K562 (cell line): Measurements from ENCODE around the gene NEU1. TPM values are rescaled to one million over a fixed set of nuclear protein-coding genes. Genes with fewer than 3 reads are reported as not detected.

Experiments used
- FIP1L1 ChIP-seq: fragments of 200-400 bp; formaldehyde crosslinking; IDR thresholded peaks from 2 replicates; pipeline ENCODE4 v1.6.1; 2018; ENCODE audit warnings: mild to moderate bottlenecking, low read depth, low read length; ENCODE audit not compliant: poor library complexity, severe bottlenecking
- FOXJ3 ChIP-seq: sonication (generic); formaldehyde crosslinking; IDR thresholded peaks from 2 replicates; pipeline ENCODE4 v1.4.0; 2020; ENCODE audit warnings: mild to moderate bottlenecking, missing genetic modification reagents
- KAT8 ChIP-seq: fragments of 450-650 bp; IDR thresholded peaks from 2 replicates; pipeline ENCODE4 v1.6.1; 2016; ENCODE audit warnings: low read depth, mild to moderate bottlenecking
- KDM5B ChIP-seq: fragments of 200-600 bp; sonication (generic); IDR thresholded peaks from 2 replicates; pipeline ENCODE4 v1.6.1; 2012; ENCODE audit warnings: low read depth, mild to moderate bottlenecking, moderate library complexity, low read length, control low read depth, inconsistent platforms; ENCODE audit not compliant: insufficient replicate concordance
- KLF13 ChIP-seq: fragments of 450-650 bp; IDR thresholded peaks from 2 replicates; pipeline ENCODE4 v1.6.1; 2016; ENCODE audit warnings: missing genetic modification characterization, low read depth, mild to moderate bottlenecking, missing compliant biosample characterization, moderate library complexity, borderline replicate concordance
- MTA1 ChIP-seq: fragments of 450-650 bp; IDR thresholded peaks from 2 replicates; pipeline ENCODE4 v1.6.1; 2017; ENCODE audit warnings: borderline replicate concordance
- NRF1 ChIP-seq, 2 experiments: fragments of 450-650 bp; IDR thresholded peaks in 1 of 2; conservative IDR thresholded peaks in 1 of 2; 2 replicates each; pipeline ENCODE4 v1.6.1; 2014; ENCODE audit warnings: mild to moderate bottlenecking in 2 of 2
- PHF8 ChIP-seq: fragments of 200-600 bp; sonication (generic); IDR thresholded peaks from 2 replicates; pipeline ENCODE4 v1.6.1; 2012; ENCODE audit warnings: mixed run types, mild to moderate bottlenecking, inconsistent platforms, low read length, moderate library complexity, borderline replicate concordance
- POLR2AphosphoS2 ChIP-seq: IDR thresholded peaks from 2 replicates; pipeline ENCODE4 v1.6.1; 2012; ENCODE audit warnings: low read length, improper control_type of control experiment
- POLR3G ChIP-seq: IDR thresholded peaks from 2 replicates; pipeline ENCODE4 v1.6.1; 2011; ENCODE audit not compliant: insufficient read length, insufficient replicate concordance; ENCODE audit errors: extremely low read depth
- RAD21 ChIP-seq, 2 experiments: fragments of 250-450 bp in 1 of 2; fragments of 450-650 bp in 1 of 2; sonication (Bioruptor Pico) in 1 of 2; formaldehyde crosslinking in 1 of 2; IDR thresholded peaks in 1 of 2; conservative IDR thresholded peaks in 1 of 2; 2 replicates each; pipeline versions ENCODE4 v1.4.0 to v1.8.0; 2020 to 2022; ENCODE audit warnings: mild to moderate bottlenecking in 2 of 2, moderate library complexity in 1 of 2
- RBM15 ChIP-seq: fragments of 200-400 bp; formaldehyde crosslinking; IDR thresholded peaks from 2 replicates; pipeline ENCODE4 v1.6.1; 2018; ENCODE audit warnings: mild to moderate bottlenecking, low read length, moderate library complexity; ENCODE audit not compliant: insufficient read depth
- SLC30A9 ChIP-seq: fragments of 250-450 bp; sonication (Bioruptor Pico); IDR thresholded peaks from 2 replicates; pipeline ENCODE4 v1.8.0; 2022; ENCODE audit warnings: mild to moderate bottlenecking, moderate library complexity
- TARDBP ChIP-seq: fragments of 450-650 bp; IDR thresholded peaks from 2 replicates; pipeline ENCODE4 v1.6.1; 2016
- TCF7 ChIP-seq: sonication (generic); IDR thresholded peaks from 2 replicates; pipeline ENCODE4 v1.6.1; 2016; ENCODE audit warnings: antibody characterized with exemption, borderline replicate concordance
- THRAP3 ChIP-seq: fragments of 450-650 bp; IDR thresholded peaks from 2 replicates; pipeline ENCODE4 v1.6.1; 2016; ENCODE audit warnings: mild to moderate bottlenecking, inconsistent platforms, borderline replicate concordance
- U2AF2 ChIP-seq: fragments of 200-400 bp; formaldehyde crosslinking; optimal IDR thresholded peaks from 2 replicates; pipeline ENCODE3; 2017; ENCODE audit warnings: low read depth, mild to moderate bottlenecking, low read length
- ZFP36 ChIP-seq: fragments of 150-350 bp; IDR thresholded peaks from 2 replicates; pipeline ENCODE4 v1.6.1; 2018; ENCODE audit warnings: low read length, low read depth; ENCODE audit not compliant: partially characterized antibody
- ZKSCAN3 ChIP-seq: fragments of 250-450 bp; sonication (Bioruptor Pico); IDR thresholded peaks from 2 replicates; pipeline ENCODE4 v1.4.0; 2020
- ZNF133 ChIP-seq: fragments of 250-450 bp; sonication (Bioruptor Pico); IDR thresholded peaks from 2 replicates; pipeline ENCODE4 v1.4.0; 2020; ENCODE audit warnings: mild to moderate bottlenecking
- ZNF274 ChIP-seq: IDR thresholded peaks from 2 replicates; pipeline ENCODE4 v1.6.1; 2011; ENCODE audit warnings: low read depth, mild to moderate bottlenecking, low read length, moderate library complexity, borderline replicate concordance
- ZNF384 ChIP-seq: IDR thresholded peaks from 2 replicates; pipeline ENCODE4 v1.6.1; 2012; ENCODE audit warnings: low read depth, low read length, improper control_type of control experiment
- ZNF41 ChIP-seq: fragments of 250-450 bp; sonication (Bioruptor Pico); conservative IDR thresholded peaks from 2 replicates; pipeline ENCODE4 v1.4.0; 2020; ENCODE audit warnings: mild to moderate bottlenecking
- ZNF764 ChIP-seq: fragments of 250-450 bp; sonication (Bioruptor Pico); IDR thresholded peaks from 2 replicates; pipeline ENCODE4 v1.4.0; 2020; ENCODE audit warnings: low read depth, mild to moderate bottlenecking, moderate library complexity
- ZNF77 ChIP-seq: fragments of 250-450 bp; sonication (Bioruptor Pico); IDR thresholded peaks from 2 replicates; pipeline ENCODE4 v1.5.0; 2020
- polyA plus RNA-seq, 8 experiments: library from polyadenylated mRNA; depleted of rRNA in 4 of 8; stranded (reverse) in 5 of 8; unstranded in 3 of 8; fragments of >200 nt; fragmentation: Nextera tagmentation in 2 of 8; fragmentation: Illumina TruSeq in 1 of 8; extraction: Ambion mirVana in 2 of 8; extraction: Trizol in 1 of 8; gene quantifications; 2 replicates each; pipeline versions ENCODE4 v1.2.1 to v1.2.3, GENCODE V29; 2011 to 2014; ENCODE audit warnings: inconsistent platforms in 1 of 8, missing spikeins in 1 of 8
- total RNA-seq, 7 experiments: library from RNA; depleted of rRNA in 6 of 7; stranded (reverse); fragments of >200 nt in 6 of 7; fragmentation: Illumina TruSeq in 2 of 7; extraction: Trizol in 2 of 7; gene quantifications; 2 replicates each; pipeline versions ENCODE4 v1.2.1 to v1.2.3, GENCODE V29; 2011 to 2021; ENCODE audit warnings: low replicate concordance in 1 of 7
- TF ChIP-seq, protein P1 (sequence below): sonication (generic); formaldehyde crosslinking; IDR thresholded peaks from 2 replicates; pipeline ENCODE4 v1.4.0; 2020; ENCODE audit warnings: mild to moderate bottlenecking, missing genetic modification reagents
- TF ChIP-seq, protein P2 (sequence below): sonication (generic); formaldehyde crosslinking; IDR thresholded peaks from 2 replicates; pipeline ENCODE4 v1.8.0; 2022; ENCODE audit warnings: missing genetic modification reagents, mild to moderate bottlenecking, moderate library complexity, borderline replicate concordance

NEU1 gene
- total and polyA plus RNA-seq, 9 of the 15 experiments (the other 6 are each of a cell fraction or from before 2014, with no cell fraction given) = 14.8 to 67.8 (median 51.0) TPM

DNA sequence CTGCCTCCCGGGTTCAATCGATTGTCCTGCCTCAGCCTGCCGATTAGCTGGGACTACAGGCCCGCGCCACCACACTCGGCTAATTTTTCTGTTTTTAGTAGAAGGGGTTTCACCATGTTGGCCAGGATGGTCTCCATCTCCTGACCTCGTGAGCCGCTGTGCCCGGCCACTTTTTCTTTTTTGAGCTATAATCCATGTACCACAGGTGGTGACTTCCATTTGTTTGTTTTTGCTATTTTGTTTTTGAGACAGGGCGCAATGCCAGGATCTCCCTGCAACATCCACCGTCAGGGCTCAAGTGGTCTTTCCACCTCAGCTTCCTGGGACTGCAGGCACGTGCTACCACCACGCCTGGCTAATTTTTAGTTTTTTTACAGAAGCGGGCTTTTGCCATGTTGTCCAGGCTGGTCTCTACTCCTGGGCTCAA lies 26.6 kb downstream of the NEU1 start (continued):
- TF ChIP-seq, protein P1, sequence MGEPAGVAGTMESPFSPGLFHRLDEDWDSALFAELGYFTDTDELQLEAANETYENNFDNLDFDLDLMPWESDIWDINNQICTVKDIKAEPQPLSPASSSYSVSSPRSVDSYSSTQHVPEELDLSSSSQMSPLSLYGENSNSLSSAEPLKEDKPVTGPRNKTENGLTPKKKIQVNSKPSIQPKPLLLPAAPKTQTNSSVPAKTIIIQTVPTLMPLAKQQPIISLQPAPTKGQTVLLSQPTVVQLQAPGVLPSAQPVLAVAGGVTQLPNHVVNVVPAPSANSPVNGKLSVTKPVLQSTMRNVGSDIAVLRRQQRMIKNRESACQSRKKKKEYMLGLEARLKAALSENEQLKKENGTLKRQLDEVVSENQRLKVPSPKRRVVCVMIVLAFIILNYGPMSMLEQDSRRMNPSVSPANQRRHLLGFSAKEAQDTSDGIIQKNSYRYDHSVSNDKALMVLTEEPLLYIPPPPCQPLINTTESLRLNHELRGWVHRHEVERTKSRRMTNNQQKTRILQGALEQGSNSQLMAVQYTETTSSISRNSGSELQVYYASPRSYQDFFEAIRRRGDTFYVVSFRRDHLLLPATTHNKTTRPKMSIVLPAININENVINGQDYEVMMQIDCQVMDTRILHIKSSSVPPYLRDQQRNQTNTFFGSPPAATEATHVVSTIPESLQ (CRISPR knock-in tag) = no peak
- TF ChIP-seq ZNF274 = no peak
- TF ChIP-seq MTA1 = no peak
- no peak for TF ChIP-seq FOXJ3 (CRISPR knock-in tag)
- no peak for TF ChIP-seq TARDBP
- no peak for TF ChIP-seq THRAP3
- TF ChIP-seq U2AF2 = no peak
- 0 out of 2 replicates have a peak, but pooled peaks have one; percentile 44 for TF ChIP-seq KLF13 (tag)
- no peak for TF ChIP-seq RBM15
- TF ChIP-seq NRF1 (conservative IDR thresholded peaks at IDR 0.05 in 1 of 2, IDR thresholded peaks at IDR 0.05 in 1 of 2) = no peak
- 0 out of 2 replicates have a peak, but pooled peaks have one; percentile 19 for TF ChIP-seq PHF8
- TF ChIP-seq RAD21 (CRISPR knock-in tag; conservative IDR thresholded peaks at IDR 0.05 in 1 of 2, IDR thresholded peaks at IDR 0.05 in 1 of 2) = no peak
- no peak for TF ChIP-seq ZKSCAN3
- TF ChIP-seq ZNF764 (CRISPR knock-in tag) = 0 out of 2 replicates have a peak, but pooled peaks have one; percentile 35
- TF ChIP-seq ZFP36 = no peak
- no peak for TF ChIP-seq ZNF133 (CRISPR knock-in tag)
- no peak for TF ChIP-seq TCF7
- 0 out of 2 replicates have a peak, but pooled peaks have one; percentile 3 for TF ChIP-seq ZNF384
- TF ChIP-seq, protein P2, sequence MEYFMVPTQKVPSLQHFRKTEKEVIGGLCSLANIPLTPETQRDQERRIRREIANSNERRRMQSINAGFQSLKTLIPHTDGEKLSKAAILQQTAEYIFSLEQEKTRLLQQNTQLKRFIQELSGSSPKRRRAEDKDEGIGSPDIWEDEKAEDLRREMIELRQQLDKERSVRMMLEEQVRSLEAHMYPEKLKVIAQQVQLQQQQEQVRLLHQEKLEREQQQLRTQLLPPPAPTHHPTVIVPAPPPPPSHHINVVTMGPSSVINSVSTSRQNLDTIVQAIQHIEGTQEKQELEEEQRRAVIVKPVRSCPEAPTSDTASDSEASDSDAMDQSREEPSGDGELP (CRISPR knock-in tag) = peak; percentile 48; the same call in 1 of the 2 replicates
- TF ChIP-seq SLC30A9 (CRISPR knock-in tag) = no peak
- TF ChIP-seq FIP1L1 = no peak
- TF ChIP-seq KAT8 = no peak
- 0 out of 2 replicates have a peak, but pooled peaks have one; percentile 63 for TF ChIP-seq POLR2AphosphoS2
- no peak for TF ChIP-seq ZNF77 (CRISPR knock-in tag)
- no peak for TF ChIP-seq ZNF41
- TF ChIP-seq POLR3G = no peak
- peak; percentile 73 for TF ChIP-seq KDM5B
